MM.1S (cell line): ENCODE measurements around the gene IRAK3.

ENCODE experiments used
- EZH2 ChIP-seq: fragments of 300-600 bp; sonication (generic); optimal IDR thresholded peaks from 2 replicates; pipeline ENCODE3; 2017; ENCODE audit warnings: low read depth, mild to moderate bottlenecking, antibody characterized with exemption, low read length, mixed read lengths
- EZH2phosphoT487 ChIP-seq: fragments of 300-600 bp; sonication (generic); IDR thresholded peaks from 2 replicates; pipeline ENCODE4 v1.6.1; 2018; ENCODE audit warnings: antibody characterized with exemption, low read length
- TF ChIP-seq, protein P1 (sequence below): fragments of 300-600 bp; sonication (generic); IDR thresholded peaks from 2 replicates; pipeline ENCODE4 v1.5.1; 2016; ENCODE audit warnings: antibody characterized with exemption, low read length, mixed read lengths

DNA sequence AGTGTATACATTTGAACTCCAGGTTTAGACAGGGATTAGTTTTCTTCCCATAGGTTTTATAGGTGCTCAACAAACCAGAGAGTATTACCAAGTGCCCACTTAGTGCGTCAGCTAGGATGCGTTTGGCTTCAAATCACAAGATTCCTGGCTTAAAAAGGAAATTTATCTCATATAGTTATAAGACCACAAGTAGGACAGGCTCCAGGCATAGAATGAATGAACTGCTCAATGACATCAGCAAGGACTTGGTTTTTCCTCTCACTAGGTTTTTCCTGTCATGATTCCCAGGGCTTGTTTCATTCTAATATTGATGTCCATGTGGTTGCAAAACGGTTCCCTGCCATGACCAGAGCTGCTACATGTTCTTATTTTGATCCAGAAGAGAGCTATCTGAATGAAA, 6.1 kb upstream of the IRAK3 start:
- TF ChIP-seq, protein P1, sequence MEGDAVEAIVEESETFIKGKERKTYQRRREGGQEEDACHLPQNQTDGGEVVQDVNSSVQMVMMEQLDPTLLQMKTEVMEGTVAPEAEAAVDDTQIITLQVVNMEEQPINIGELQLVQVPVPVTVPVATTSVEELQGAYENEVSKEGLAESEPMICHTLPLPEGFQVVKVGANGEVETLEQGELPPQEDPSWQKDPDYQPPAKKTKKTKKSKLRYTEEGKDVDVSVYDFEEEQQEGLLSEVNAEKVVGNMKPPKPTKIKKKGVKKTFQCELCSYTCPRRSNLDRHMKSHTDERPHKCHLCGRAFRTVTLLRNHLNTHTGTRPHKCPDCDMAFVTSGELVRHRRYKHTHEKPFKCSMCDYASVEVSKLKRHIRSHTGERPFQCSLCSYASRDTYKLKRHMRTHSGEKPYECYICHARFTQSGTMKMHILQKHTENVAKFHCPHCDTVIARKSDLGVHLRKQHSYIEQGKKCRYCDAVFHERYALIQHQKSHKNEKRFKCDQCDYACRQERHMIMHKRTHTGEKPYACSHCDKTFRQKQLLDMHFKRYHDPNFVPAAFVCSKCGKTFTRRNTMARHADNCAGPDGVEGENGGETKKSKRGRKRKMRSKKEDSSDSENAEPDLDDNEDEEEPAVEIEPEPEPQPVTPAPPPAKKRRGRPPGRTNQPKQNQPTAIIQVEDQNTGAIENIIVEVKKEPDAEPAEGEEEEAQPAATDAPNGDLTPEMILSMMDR: no peak
- TF ChIP-seq EZH2: no peak
- TF ChIP-seq EZH2phosphoT487: no peak
